ENCODE data around the gene IPO5.
"Not testable (repeated sequence)": the region's sequence is repeated elsewhere in the genome, so short reads cannot be mapped to it uniquely, and the experiment has no call there.

Gene IPO5

GRCh38 chr13:97949316-97949715 is 4.2 kb upstream of the IPO5 start:
- DNase-seq (ENCODE audit: low read depth, low spot score) = not testable (repeated sequence)

GRCh38 chr13:97951376-97951775 is 2.1 kb upstream of the IPO5 start:
- no peak for DNase-seq (ENCODE audit: low read depth, low spot score)

- DNase-seq (ENCODE audit: low read depth, low spot score) = not testable (repeated sequence)
Observed at GRCh38 chr13:97952831-97953230, 644 bp upstream of the IPO5 start.

GRCh38 chr13:97961340-97961739 is 7.9 kb downstream of the IPO5 start:
- DNase-seq (ENCODE audit: low read depth, low spot score) = no peak

GRCh38 chr13:97962887-97963286 is 9.4 kb downstream of the IPO5 start:
- no peak for DNase-seq (ENCODE audit: low read depth, low spot score)

- DNase-seq (ENCODE audit: low read depth, low spot score) = no peak
Observed at GRCh38 chr13:97967226-97967625, 13.8 kb downstream of the IPO5 start.

- DNase-seq (ENCODE audit: low read depth, low spot score) = peak; percentile 70
Observed at GRCh38 chr13:97967948-97968347, 14.5 kb downstream of the IPO5 start.

GRCh38 chr13:97971519-97971918 is 18.0 kb downstream of the IPO5 start:
- DNase-seq (ENCODE audit: low read depth, low spot score) = no peak

- no peak for DNase-seq (ENCODE audit: low read depth, low spot score)
Observed at GRCh38 chr13:97974773-97975172, 21.3 kb downstream of the IPO5 start.

GRCh38 chr13:97975280-97975847 is 21.9 kb downstream of the IPO5 start:
- DNase-seq (ENCODE audit: low read depth, low spot score) = no peak

- DNase-seq (ENCODE audit: low read depth, low spot score) = peak; percentile 97
Observed at GRCh38 chr13:97975848-97976609, 22.6 kb downstream of the IPO5 start.

GRCh38 chr13:97976610-97977521 is 23.4 kb downstream of the IPO5 start:
- DNase-seq (ENCODE audit: low read depth, low spot score) = peak; percentile 40

GRCh38 chr13:97977982-97978381 is 24.5 kb downstream of the IPO5 start:
- DNase-seq (ENCODE audit: low read depth, low spot score) = no peak

- DNase-seq (ENCODE audit: low read depth, low spot score) = peak; percentile 22
Observed at GRCh38 chr13:97978651-97979050, 25.2 kb downstream of the IPO5 start.

GRCh38 chr13:97979051-97979450 is 25.6 kb downstream of the IPO5 start:
- no peak for DNase-seq (ENCODE audit: low read depth, low spot score)

GRCh38 chr13:97979556-97979955 is 26.1 kb downstream of the IPO5 start:
- no peak for DNase-seq (ENCODE audit: low read depth, low spot score)

GRCh38 chr13:97982286-97982685 is 28.8 kb downstream of the IPO5 start:
- DNase-seq (ENCODE audit: low read depth, low spot score) = no peak

- no peak for DNase-seq (ENCODE audit: low read depth, low spot score)
Observed at GRCh38 chr13:97986835-97987234, 33.4 kb downstream of the IPO5 start.

- no peak for DNase-seq (ENCODE audit: low read depth, low spot score)
Observed at GRCh38 chr13:97999653-98000052, 46.2 kb downstream of the IPO5 start.

- peak; percentile 74 for DNase-seq (ENCODE audit: low read depth, low spot score)
Observed at GRCh38 chr13:98004107-98004506, 50.6 kb downstream of the IPO5 start.

- not testable (repeated sequence) for DNase-seq (ENCODE audit: low read depth, low spot score)
Observed at GRCh38 chr13:98004997-98005396, 51.5 kb downstream of the IPO5 start.

- no peak for DNase-seq (ENCODE audit: low read depth, low spot score)
Observed at GRCh38 chr13:98007001-98007400, 53.5 kb downstream of the IPO5 start.

Measured in astrocyte of the hippocampus (primary cell).